ENCODE measurements around the gene ATP5PO. TPM values are rescaled to one million over a fixed set of nuclear protein-coding genes. Genes with fewer than 3 reads are reported as not detected.

The ATP5PO gene
- total RNA-seq, 1 experiment from 2014 or later: 190 TPM

GRCh38 chr21:33861125-33861524 is 54.5 kb downstream of the ATP5PO start:
- no peaks in the 10 kb centered on the region for H3K36me3 ChIP-seq (ENCODE audit: control insufficient read depth, insufficient read depth, low read length)
- DNase-seq (ENCODE audit: low read depth, low spot score) (no peak), ATAC-seq (no peak)
- no peaks in the 10 kb centered on the region for H3K27me3 ChIP-seq (ENCODE audit: control insufficient read depth, insufficient read depth, low read length)
- no peaks in the 10 kb centered on the region for H3K9me3 ChIP-seq (ENCODE audit: control insufficient read depth, insufficient read depth, low read depth, low read length)
- no TSS peak for BruUV-seq (replicated peaks)
- no peak for TF ChIP-seq POLR2AphosphoS5 (IDR thresholded peaks at IDR 0.05; ENCODE audit: low read depth, low read length)
- no peak for TF ChIP-seq REST (IDR thresholded peaks at IDR 0.05; ENCODE audit: insufficient read depth in 1 of 2, low read depth in 2 of 2, low read length in 1 of 2)
- TF ChIP-seq SIN3A (IDR thresholded peaks at IDR 0.05; ENCODE audit: borderline replicate concordance, insufficient read depth, low read depth, low read length): no peak
- ChIA-PET CTCF (no interaction called here), POLR2A (no interaction called here)
- no peak overlapping the region for H3K27ac ChIP-seq (ENCODE audit: low read length)
- in situ Hi-C loops (cut with HindIII; ENCODE audit: low pct_unique_long_range_greater_than_20kb, low sequenced_read_pairs) (no loop called here), intact Hi-C loops (cut with micrococcal nuclease; ENCODE audit: unreplicated experiment) (no loop called here)
- no peaks in the 10 kb centered on the region for H3K4me1 ChIP-seq (ENCODE audit: control insufficient read depth, insufficient read depth, low read length)
- H3K4me3 ChIP-seq (ENCODE audit: low read depth in 2 of 2, low read length in 2 of 2): no peak overlapping the region

GRCh38 chr21:33860332-33860879 is 55.2 kb downstream of the ATP5PO start:
- POLR2A ChIA-PET: no interaction called here
- BruUV-seq (replicated peaks): no TSS peak
- Histone ChIP-seq H3K36me3 (ENCODE audit: control insufficient read depth, insufficient read depth, low read length) (no peaks in the 10 kb centered on the region), H3K4me3 (ENCODE audit: low read depth in 2 of 2, low read length in 2 of 2) (no peak overlapping the region), H3K27me3 (ENCODE audit: control insufficient read depth, insufficient read depth, low read length) (no peaks in the 10 kb centered on the region), H3K27ac (ENCODE audit: low read length) (no peak overlapping the region), H3K9me3 (ENCODE audit: control insufficient read depth, insufficient read depth, low read depth, low read length) (no peaks in the 10 kb centered on the region), H3K4me1 (ENCODE audit: control insufficient read depth, insufficient read depth, low read length) (no peaks in the 10 kb centered on the region)
- ATAC-seq: no peak
- no peak for DNase-seq (ENCODE audit: low read depth, low spot score)
- no peak for TF ChIP-seq TCF7L2 (IDR thresholded peaks at IDR 0.05; ENCODE audit: low read depth, low read length)
- TF ChIP-seq REST (IDR thresholded peaks at IDR 0.05; ENCODE audit: insufficient read depth in 1 of 2, low read depth in 2 of 2, low read length in 1 of 2): no peak
- no peak for TF ChIP-seq POLR2AphosphoS5 (IDR thresholded peaks at IDR 0.05; ENCODE audit: low read depth, low read length)
- TF ChIP-seq SIN3A (IDR thresholded peaks at IDR 0.05; ENCODE audit: borderline replicate concordance, insufficient read depth, low read depth, low read length): no peak
- intact Hi-C loops (cut with micrococcal nuclease; ENCODE audit: unreplicated experiment) (no loop called here), in situ Hi-C loops (cut with HindIII; ENCODE audit: low pct_unique_long_range_greater_than_20kb, low sequenced_read_pairs) (no loop called here)
- CTCF ChIA-PET: no interaction called here
